GM12801 (cell line): ENCODE data around the gene LORICRIN.

Source experiments
- TF ChIP-seq, protein P1 (sequence below): IDR thresholded peaks from one replicate; pipeline ENCODE4 v1.5.1; 2011; ENCODE audit warnings: control low read depth; ENCODE audit not compliant: insufficient read length; ENCODE audit errors: extremely low read depth

Gene LORICRIN

DNA sequence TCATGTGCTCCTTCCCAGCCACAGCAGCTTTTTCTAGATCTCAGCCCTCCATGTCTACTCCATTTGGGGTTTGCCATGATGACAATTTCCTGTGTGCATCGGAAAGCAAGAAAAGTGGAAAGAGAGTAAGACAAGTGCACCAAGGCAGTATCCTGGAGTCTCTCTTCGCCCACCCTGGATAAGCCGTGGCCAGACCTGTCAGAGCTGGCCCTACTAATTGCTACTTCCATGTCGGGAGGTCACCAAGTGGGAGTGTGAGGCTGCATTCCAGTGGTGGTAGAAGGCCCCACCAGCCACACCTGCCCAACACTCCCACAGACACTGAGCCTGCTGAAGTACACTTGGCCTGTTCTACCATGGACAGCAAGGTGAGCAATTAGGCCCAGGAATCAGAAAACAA lies 14.0 kb upstream of the LORICRIN start:
- TF ChIP-seq, protein P1, sequence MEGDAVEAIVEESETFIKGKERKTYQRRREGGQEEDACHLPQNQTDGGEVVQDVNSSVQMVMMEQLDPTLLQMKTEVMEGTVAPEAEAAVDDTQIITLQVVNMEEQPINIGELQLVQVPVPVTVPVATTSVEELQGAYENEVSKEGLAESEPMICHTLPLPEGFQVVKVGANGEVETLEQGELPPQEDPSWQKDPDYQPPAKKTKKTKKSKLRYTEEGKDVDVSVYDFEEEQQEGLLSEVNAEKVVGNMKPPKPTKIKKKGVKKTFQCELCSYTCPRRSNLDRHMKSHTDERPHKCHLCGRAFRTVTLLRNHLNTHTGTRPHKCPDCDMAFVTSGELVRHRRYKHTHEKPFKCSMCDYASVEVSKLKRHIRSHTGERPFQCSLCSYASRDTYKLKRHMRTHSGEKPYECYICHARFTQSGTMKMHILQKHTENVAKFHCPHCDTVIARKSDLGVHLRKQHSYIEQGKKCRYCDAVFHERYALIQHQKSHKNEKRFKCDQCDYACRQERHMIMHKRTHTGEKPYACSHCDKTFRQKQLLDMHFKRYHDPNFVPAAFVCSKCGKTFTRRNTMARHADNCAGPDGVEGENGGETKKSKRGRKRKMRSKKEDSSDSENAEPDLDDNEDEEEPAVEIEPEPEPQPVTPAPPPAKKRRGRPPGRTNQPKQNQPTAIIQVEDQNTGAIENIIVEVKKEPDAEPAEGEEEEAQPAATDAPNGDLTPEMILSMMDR: no peak

DNA sequence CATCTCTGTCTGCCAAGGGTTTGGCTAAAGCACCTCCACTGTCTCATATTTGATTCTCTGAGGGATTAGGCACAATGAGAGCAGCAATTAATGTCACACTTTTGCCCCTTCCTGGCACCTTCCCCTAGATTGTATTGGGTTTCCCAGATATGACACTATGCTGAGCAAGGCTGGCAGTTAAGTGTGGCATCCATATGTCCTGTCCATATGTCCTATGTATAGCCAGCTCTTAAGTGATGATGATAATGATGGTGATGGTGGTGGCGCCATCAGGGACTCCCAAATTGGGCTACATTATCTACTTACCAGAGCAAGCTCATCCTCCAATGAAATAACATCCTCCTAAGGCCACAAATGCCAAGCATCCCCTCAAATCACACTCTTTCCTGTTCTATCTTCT lies 13.5 kb upstream of the LORICRIN start:
- TF ChIP-seq, protein P1: no peak

DNA sequence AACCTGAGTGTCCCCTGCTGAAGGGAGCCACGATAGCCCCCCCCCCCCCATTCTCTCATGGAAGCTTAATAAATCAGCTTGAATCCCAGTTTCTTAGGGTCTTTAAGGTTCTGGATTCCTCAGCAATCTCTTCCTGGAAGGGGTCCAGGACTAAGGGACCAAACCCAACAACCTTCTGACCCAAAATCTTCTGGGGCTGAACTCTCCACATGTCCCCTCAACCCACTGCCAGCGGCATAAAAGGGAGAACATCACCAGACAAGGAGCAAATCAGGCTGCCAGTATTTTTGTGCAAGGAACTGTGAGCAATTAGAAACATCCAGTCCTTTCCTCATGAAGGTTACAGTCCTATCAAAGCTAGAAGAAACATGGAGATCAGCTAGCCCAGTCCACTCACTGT lies 12.7 kb upstream of the LORICRIN start:
- TF ChIP-seq, protein P1: no peak

DNA sequence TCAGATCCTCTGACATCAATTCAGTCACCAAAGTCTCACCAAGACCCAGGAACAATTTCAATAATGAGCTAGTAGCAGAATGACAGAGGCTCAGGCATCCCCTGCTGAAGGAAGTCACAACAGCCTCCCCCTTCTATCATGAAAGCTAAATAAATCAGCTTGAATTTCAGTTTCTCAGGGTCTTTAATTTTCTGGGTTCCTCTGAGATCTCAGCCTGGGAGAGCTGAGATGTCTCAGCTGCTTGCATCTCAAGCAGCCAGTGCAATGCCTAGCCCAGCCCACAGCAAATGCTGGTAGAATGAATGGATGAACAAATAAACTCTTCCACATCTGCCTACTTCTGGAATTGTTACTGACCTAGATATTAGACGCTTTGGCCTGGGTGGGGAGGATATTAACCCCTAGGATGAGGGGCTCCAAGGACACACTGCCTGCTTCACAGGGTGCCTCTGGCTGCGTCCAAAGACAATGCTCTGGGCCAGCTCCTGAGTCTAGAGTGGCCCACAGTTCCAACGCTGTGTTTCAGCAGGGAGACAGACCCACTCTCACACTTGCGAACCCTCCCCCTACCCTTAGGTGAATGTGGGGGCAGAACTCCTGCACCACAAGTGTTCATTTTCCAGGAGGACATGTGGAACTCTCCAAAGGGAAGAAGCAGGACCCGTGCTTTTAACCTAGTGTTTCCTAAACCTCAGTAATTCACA lies 11.2 kb upstream of the LORICRIN start:
- TF ChIP-seq, protein P1: no peak

DNA sequence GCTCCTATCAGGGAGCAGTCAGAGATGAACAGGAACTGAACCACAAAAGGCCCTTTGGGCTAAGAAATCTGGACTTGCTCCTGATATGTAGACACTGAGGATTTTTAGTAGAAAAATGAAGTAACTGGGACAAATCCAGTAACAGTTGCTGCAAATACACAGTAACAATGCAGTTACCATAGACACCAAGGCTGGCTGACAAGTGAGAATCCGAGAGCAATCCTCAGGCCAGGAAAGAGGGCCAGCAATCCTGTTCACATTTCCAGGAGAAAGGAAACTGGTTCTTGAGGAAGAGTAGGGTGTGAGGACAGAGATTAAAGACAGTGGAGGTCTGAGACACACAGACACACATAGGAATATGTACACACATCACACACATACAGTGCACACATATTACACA lies 9.3 kb upstream of the LORICRIN start:
- TF ChIP-seq, protein P1: no peak

DNA sequence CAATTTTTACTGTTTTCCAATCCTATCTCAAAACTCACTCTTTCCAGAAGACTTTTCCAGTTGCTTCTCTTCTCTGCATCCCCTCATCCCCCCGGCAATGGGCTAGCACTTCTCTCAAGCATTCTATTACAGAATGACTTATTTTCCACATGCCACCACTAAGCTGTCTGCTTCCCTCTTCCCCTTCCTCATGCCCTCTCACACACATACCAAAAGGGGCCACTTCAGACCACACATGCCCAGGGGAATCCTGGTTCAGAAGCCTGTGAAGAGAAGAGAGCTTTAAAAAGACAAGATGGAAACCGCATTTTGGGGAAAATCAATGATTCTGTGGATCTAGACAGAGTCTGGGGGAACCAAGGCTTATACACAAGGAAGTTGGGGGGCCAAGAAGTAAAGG lies 8.4 kb upstream of the LORICRIN start:
- TF ChIP-seq, protein P1: no peak

DNA sequence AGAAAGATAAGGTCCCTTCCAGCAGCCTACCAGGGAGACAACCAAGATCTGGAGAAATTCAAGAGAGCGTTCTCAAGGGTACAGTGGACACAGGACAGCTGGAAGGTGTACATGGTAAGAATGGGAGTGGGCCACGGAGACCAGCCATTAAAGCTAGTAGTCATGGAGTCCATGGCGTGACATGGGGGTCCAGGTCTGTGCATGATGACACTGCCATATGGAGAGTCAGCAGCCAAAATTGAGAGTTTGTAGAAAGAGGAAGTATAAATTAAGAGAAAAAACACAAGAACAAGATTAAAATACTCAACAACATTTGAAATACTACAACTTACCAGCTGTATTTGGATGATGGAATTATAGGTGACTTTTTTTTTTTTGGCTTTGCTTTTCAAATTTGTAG lies 7.9 kb upstream of the LORICRIN start:
- TF ChIP-seq, protein P1: no peak
